B cell (primary cell): ENCODE measurements around the gene INCA1. TPM values are rescaled to one million over a fixed set of nuclear protein-coding genes. Genes with fewer than 3 reads are reported as not detected.

Experiments used
- ATAC-seq: fragments of 200-7000 bp; cut with Tn5 transposase; one replicate; pipeline ENCODE4 v1.10.0; 2021; ENCODE audit warnings: low read depth, mild to moderate bottlenecking, moderate number of reproducible peaks, moderate library complexity
- CTCF ChIA-PET: fragments of 350-600 bp; sonication (Branson Sonifier 250); formaldehyde crosslinking; loops from one replicate; lab custom pipeline; 2021; ENCODE audit warnings: antibody characterized with exemption, inconsistent platforms; lab: Charles Lee
- POLR2A ChIA-PET: fragments of 350-600 bp; sonication (Branson Sonifier 250); formaldehyde crosslinking; loops from one replicate; lab custom pipeline; 2021; ENCODE audit warnings: antibody characterized with exemption; lab: Charles Lee
- DNase-seq: peaks from one replicate; pipeline ENCODE4 v3.0.0; 2013
- H2AFZ ChIP-seq: 2 replicates; pipeline ENCODE4 v1.6.1; 2012; ENCODE audit warnings: mild to moderate bottlenecking, low read depth, low read length; ENCODE audit not compliant: insufficient read depth, poor library complexity, severe bottlenecking
- H3K27ac ChIP-seq, 2 donors: 1 replicate in 1 of 2; 2 replicates in 1 of 2; pipeline ENCODE4 v1.5.1; 2012 to 2013; ENCODE audit warnings: low read length in 2 of 2, mild to moderate bottlenecking in 2 of 2, moderate library complexity in 1 of 2
- H3K27me3 ChIP-seq, 4 experiments: fragments of 200-600 bp in 1 of 4; sonication (generic) in 1 of 4; replicated peaks in 1 of 4; 1 replicate in 2 of 4; 2 replicates in 2 of 4; pipeline versions ENCODE4 v1.6.1 to v1.7.0; 2013 to 2016; ENCODE audit warnings: low read length in 3 of 4, mild to moderate bottlenecking in 2 of 4, mixed read lengths in 1 of 4, moderate library complexity in 1 of 4; ENCODE audit not compliant: insufficient read depth in 4 of 4, control insufficient read depth in 3 of 4; ENCODE audit errors: control extremely low read depth in 1 of 4
- H3K36me3 ChIP-seq, 2 experiments: replicated peaks in 1 of 2; 1 replicate in 1 of 2; 2 replicates in 1 of 2; pipeline versions ENCODE4 v1.6.1 to v1.7.1; 2013; ENCODE audit warnings: low read length in 1 of 2; ENCODE audit not compliant: insufficient read depth in 2 of 2, control insufficient read depth in 1 of 2; ENCODE audit errors: control extremely low read depth in 1 of 2, extremely low read depth in 1 of 2
- H3K4me1 ChIP-seq, 2 donors: fragments of 200-600 bp in 1 of 2; sonication (generic) in 1 of 2; 1 replicate in 1 of 2; 2 replicates in 1 of 2; pipeline versions ENCODE4 v1.5.1 to v1.6.1; 2013 to 2017; ENCODE audit warnings: low read length in 2 of 2; ENCODE audit not compliant: control insufficient read depth in 2 of 2, insufficient read depth in 2 of 2
- H3K4me2 ChIP-seq: replicated peaks from 2 replicates; pipeline ENCODE3; 2012; ENCODE audit warnings: mild to moderate bottlenecking, low read depth, low read length; ENCODE audit not compliant: poor library complexity, severe bottlenecking
- H3K4me3 ChIP-seq, 5 experiments: fragments of 200-600 bp in 1 of 5; sonication (generic) in 1 of 5; 1 replicate in 3 of 5; 2 replicates in 2 of 5; pipeline versions ENCODE4 v1.5.1 to v1.7.0; 2011 to 2016; ENCODE audit warnings: low read length in 4 of 5, mild to moderate bottlenecking in 4 of 5, low read depth in 2 of 5, control low read depth in 1 of 5, moderate library complexity in 1 of 5; ENCODE audit not compliant: insufficient read depth in 1 of 5; ENCODE audit errors: control extremely low read depth in 1 of 5, extremely low read depth in 1 of 5
- H3K79me2 ChIP-seq: fragments of 200-600 bp; sonication (generic); one replicate; pipeline ENCODE4 v1.6.0; 2016; ENCODE audit warnings: low read length; ENCODE audit not compliant: control insufficient read depth, insufficient read depth
- H3K9ac ChIP-seq: fragments of 200-600 bp; sonication (generic); 2 replicates; pipeline ENCODE4 v1.6.1; 2017; ENCODE audit warnings: mild to moderate bottlenecking, low read length, moderate library complexity
- H3K9me3 ChIP-seq, 3 donors: one replicate each; pipeline versions ENCODE4 v1.6.1 to v1.7.1; 2013; ENCODE audit warnings: low read length in 2 of 3; ENCODE audit not compliant: control insufficient read depth in 2 of 3, insufficient read depth in 1 of 3; ENCODE audit errors: control extremely low read depth in 1 of 3
- H4K20me1 ChIP-seq: 2 replicates; pipeline ENCODE4 v1.6.0; 2012; ENCODE audit warnings: mild to moderate bottlenecking, low read length; ENCODE audit not compliant: insufficient read depth, control insufficient read depth, poor library complexity, severe bottlenecking
- H3K27ac Mint-ChIP-seq: one replicate; pipeline ENCODE4 v1.8.0; 2021; ENCODE audit warnings: mixed read lengths
- H3K27me3 Mint-ChIP-seq: one replicate; pipeline ENCODE4 v1.8.0; 2021; ENCODE audit warnings: mixed read lengths
- H3K4me1 Mint-ChIP-seq: one replicate; pipeline ENCODE4 v1.8.0; 2021; ENCODE audit warnings: mixed read lengths
- H3K4me3 Mint-ChIP-seq: one replicate; pipeline ENCODE4 v1.8.0; 2021; ENCODE audit warnings: mixed read lengths
- H3K9me3 Mint-ChIP-seq: one replicate; pipeline ENCODE4 v1.8.0; 2022; ENCODE audit warnings: mixed read lengths; ENCODE audit not compliant: insufficient read depth
- EZH2 ChIP-seq: IDR thresholded peaks from 2 replicates; pipeline ENCODE4 v1.6.1; 2012; ENCODE audit warnings: borderline replicate concordance, low read depth, mild to moderate bottlenecking, moderate library complexity, low read length; ENCODE audit not compliant: insufficient read depth, poor library complexity, severe bottlenecking
- WGBS: methylation state at CpG from one replicate; pipeline ENCODE4 v1.1.5; 2013; ENCODE audit warnings: missing lambda C conversion rate; ENCODE audit not compliant: insufficient coverage; 5-methylcytosine and 5-hydroxymethylcytosine counted together
- intact Hi-C: fragments of 100-400 bp; cut with micrococcal nuclease; formaldehyde crosslinking; loops from one replicate; pipeline ENCODE4 v1.10.0; 2022
- polyA plus RNA-seq: library from polyadenylated mRNA; depleted of rRNA; stranded (reverse); fragments of >200 nt; gene quantifications from 2 replicates; pipeline ENCODE4 v1.2.3, GENCODE V29; 2012
- total RNA-seq, 2 donors: library from RNA; stranded (reverse); fragments of 120-200 nt in 1 of 2; gene quantifications; 1 replicate in 1 of 2; 2 replicates in 1 of 2; pipeline versions ENCODE4 v1.2.3 to v1.2.4, GENCODE V29; 2013 to 2022
- TF ChIP-seq, protein P1 (sequence below): fragments of 200-600 bp; IDR thresholded peaks from one replicate; pipeline ENCODE4 v1.8.0; 2022; ENCODE audit warnings: antibody characterized with exemption, mild to moderate bottlenecking

Gene INCA1
- total and polyA plus RNA-seq, 2 donors (not counting 1 experiment from before 2014, with no cell fraction given), result 0.30 to 0.60 TPM

DNA sequence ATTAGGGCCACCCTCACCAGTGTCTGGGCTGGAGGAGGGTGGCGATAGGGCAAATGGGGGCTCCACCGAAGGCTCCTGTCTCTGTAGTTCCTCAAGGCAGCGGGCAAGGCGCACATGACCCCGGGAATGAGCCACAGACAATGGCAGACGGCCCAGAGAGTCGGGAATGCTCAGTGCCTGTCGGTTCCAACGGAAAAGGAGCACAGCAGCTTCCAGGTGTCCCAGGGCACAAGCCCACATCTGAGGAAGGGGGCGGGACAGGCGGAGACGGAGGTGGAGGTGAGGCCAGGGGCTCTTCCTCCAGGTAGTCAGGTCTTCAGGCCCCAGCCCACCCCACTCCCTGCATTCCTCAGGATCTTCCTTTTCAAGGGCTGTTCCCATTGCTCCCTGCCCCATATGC, 24.6 kb downstream of the INCA1 start:
- 96% methylated on average over 12 of the region's 12 CpGs for WGBS
- peaks cover 3% of the 10 kb centered on the region for H3K4me1 Mint-ChIP-seq

DNA sequence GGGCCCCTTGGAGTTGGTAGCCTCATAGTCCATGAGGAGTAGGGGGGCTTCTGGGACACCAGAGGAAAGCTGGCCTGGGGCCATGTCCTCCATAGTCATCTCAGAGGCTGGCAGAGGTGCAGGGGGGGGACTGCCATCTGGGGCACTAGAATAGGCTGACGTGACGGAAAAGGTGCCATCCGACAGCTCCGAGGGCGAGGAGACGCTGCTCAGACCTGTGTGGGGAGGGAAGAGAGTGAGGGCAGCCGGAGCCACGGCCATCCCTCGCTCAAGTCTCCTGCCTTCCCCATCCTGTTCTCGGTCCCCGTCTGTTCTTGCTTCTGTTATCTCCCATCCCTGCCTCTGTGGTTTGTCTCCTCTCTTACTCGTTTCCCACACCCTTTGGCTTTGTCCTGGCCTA, 25.0 kb downstream of the INCA1 start:
- Histone ChIP-seq H3K4me2 (no peak overlapping the region), H3K36me3 (peaks cover 0 to 48% of the 10 kb centered on the region in 2 experiments), H4K20me1 (no peaks in the 10 kb centered on the region), H3K9ac (no peak overlapping the region), H3K27ac (no peak overlapping the region), H3K27me3 (no peaks in the 10 kb centered on the region), H3K4me3 (no peak overlapping the region), H3K4me1 (peaks cover 9 to 12% of the 10 kb centered on the region in 2 donors), H2AFZ (no peak overlapping the region), H3K9me3 (no peaks in the 10 kb centered on the region), H3K79me2 (peaks cover 14% of the 10 kb centered on the region)
- 100% methylated on average over 7 of the region's 12 CpGs for WGBS
- Mint-ChIP-seq H3K27ac (no peak overlapping the region), H3K4me1 (peaks cover 2% of the 10 kb centered on the region), H3K4me3 (no peak overlapping the region), H3K9me3 (no peaks in the 10 kb centered on the region), H3K27me3 (no peaks in the 10 kb centered on the region)
- intact Hi-C loops, result no loop called here
- no peak for TF ChIP-seq EZH2
- DNase-seq (no peak), ATAC-seq (no peak)
- ChIA-PET POLR2A (no interaction called here), CTCF (interaction anchor here (0.9 to 1.4 kb wide), 2 partner anchors 14 to 90 kb away, joined by 3 to 4 read pairs; no protein-coding TSS in a partner anchor)

More for the DNA sequence above, 24.6 kb downstream of the INCA1 start:
- ChIA-PET CTCF (interaction anchor here (1.4 kb wide), 1 partner anchor 89 kb away, joined by 4 read pairs; no protein-coding TSS in a partner anchor), POLR2A (interaction anchor here (0.5 kb wide), 1 partner anchor 44 kb away, joined by 8 read pairs; no protein-coding TSS in a partner anchor)
- H3K79me2 ChIP-seq, result peaks cover 16% of the 10 kb centered on the region
- H2AFZ ChIP-seq, result no peak overlapping the region
- H3K9me3 ChIP-seq, result no peaks in the 10 kb centered on the region
- H3K4me2 ChIP-seq, result no peak overlapping the region
- DNase-seq (no peak), ATAC-seq (no peak)
- no peaks in the 10 kb centered on the region for H3K27me3 ChIP-seq
- no peak overlapping the region for H3K27ac ChIP-seq
- H3K4me3 Mint-ChIP-seq, result no peak overlapping the region
- no peak overlapping the region for H3K9ac ChIP-seq
- H3K4me3 ChIP-seq, result no peak overlapping the region
- H4K20me1 ChIP-seq, result no peaks in the 10 kb centered on the region
- TF ChIP-seq EZH2, result no peak
- TF ChIP-seq, protein P1, sequence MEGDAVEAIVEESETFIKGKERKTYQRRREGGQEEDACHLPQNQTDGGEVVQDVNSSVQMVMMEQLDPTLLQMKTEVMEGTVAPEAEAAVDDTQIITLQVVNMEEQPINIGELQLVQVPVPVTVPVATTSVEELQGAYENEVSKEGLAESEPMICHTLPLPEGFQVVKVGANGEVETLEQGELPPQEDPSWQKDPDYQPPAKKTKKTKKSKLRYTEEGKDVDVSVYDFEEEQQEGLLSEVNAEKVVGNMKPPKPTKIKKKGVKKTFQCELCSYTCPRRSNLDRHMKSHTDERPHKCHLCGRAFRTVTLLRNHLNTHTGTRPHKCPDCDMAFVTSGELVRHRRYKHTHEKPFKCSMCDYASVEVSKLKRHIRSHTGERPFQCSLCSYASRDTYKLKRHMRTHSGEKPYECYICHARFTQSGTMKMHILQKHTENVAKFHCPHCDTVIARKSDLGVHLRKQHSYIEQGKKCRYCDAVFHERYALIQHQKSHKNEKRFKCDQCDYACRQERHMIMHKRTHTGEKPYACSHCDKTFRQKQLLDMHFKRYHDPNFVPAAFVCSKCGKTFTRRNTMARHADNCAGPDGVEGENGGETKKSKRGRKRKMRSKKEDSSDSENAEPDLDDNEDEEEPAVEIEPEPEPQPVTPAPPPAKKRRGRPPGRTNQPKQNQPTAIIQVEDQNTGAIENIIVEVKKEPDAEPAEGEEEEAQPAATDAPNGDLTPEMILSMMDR, result no peak
- peaks cover 9 to 12% of the 10 kb centered on the region in 2 donors for H3K4me1 ChIP-seq
- intact Hi-C loops, result no loop called here
- no peaks in the 10 kb centered on the region for H3K27me3 Mint-ChIP-seq
- H3K9me3 Mint-ChIP-seq, result no peaks in the 10 kb centered on the region
- H3K36me3 ChIP-seq, result peaks cover 0 to 52% of the 10 kb centered on the region in 2 experiments
- H3K27ac Mint-ChIP-seq, result no peak overlapping the region
